SK-N-SH treated with all-trans-retinoic acid at 6 μM for 48 hours (cell line): Measurements from ENCODE around the gene ADAMTS2.

Experiments used
- ARNTL ChIP-seq: fragments of 450-650 bp; formaldehyde crosslinking; IDR thresholded peaks from 2 replicates; pipeline ENCODE4 v1.5.0; 2020; ENCODE audit warnings: low read depth, mild to moderate bottlenecking, moderate library complexity, borderline replicate concordance
- BACH2 ChIP-seq: fragments of 250-450 bp; sonication (Bioruptor Pico); IDR thresholded peaks from 2 replicates; pipeline ENCODE4 v1.9.0; 2021; ENCODE audit warnings: mild to moderate bottlenecking, borderline replicate concordance
- PATZ1 ChIP-seq: fragments of 250-450 bp; sonication (Bioruptor Pico); IDR thresholded peaks from 2 replicates; pipeline ENCODE4 v1.8.0; 2020; ENCODE audit warnings: mild to moderate bottlenecking, moderate library complexity, borderline replicate concordance
- ZNF70 ChIP-seq: fragments of 450-650 bp; formaldehyde crosslinking; IDR thresholded peaks from 2 replicates; pipeline ENCODE4 v1.5.0; 2020; ENCODE audit warnings: mild to moderate bottlenecking, moderate library complexity
- ZNF8 ChIP-seq: fragments of 450-650 bp; formaldehyde crosslinking; IDR thresholded peaks from 2 replicates; pipeline ENCODE4 v1.5.0; 2020; ENCODE audit warnings: mild to moderate bottlenecking, moderate library complexity

GRCh38 chr5:179292681-179293635, 52.3 kb downstream of the ADAMTS2 start:
- TF ChIP-seq PATZ1 (CRISPR knock-in tag) (no peak), ZNF8 (CRISPR knock-in tag) (no peak), ARNTL (no peak), ZNF70 (CRISPR knock-in tag) (no peak), BACH2 (no peak)
